GM21529 (cell line): ENCODE measurements around the gene RBP2.
A peak's percentile ranks its signal among the peaks of the same experiment; 100 is the strongest.

Experiments
- ATAC-seq: cut with Tn5 transposase; IDR thresholded peaks from one replicate; pipeline ENCODE4 v1.9.1; 2021; ENCODE audit not compliant: unreplicated experiment

Gene RBP2

DNA sequence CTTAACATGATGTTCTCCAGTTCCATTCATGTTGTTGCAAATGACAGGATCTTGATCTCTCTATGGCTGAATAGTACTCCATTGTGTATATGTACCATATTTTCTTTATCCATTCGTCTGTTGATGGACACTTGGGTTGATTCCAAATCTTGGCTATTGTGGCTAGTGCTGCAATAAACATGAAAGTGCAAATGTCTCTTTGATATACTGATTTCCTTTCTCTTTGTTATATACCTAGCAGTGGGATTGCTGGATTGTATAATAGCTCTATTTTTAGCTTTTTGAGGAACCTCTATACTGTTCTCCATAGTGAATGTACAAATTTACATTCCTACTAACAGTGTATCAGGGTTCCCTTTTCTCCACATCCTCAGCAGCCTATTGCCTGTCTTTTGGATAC is 5.9 kb upstream of the RBP2 start:
- no peak for ATAC-seq

GRCh38 chr3:139481116-139481515 is 4.8 kb upstream of the RBP2 start:
- no peak for ATAC-seq

DNA sequence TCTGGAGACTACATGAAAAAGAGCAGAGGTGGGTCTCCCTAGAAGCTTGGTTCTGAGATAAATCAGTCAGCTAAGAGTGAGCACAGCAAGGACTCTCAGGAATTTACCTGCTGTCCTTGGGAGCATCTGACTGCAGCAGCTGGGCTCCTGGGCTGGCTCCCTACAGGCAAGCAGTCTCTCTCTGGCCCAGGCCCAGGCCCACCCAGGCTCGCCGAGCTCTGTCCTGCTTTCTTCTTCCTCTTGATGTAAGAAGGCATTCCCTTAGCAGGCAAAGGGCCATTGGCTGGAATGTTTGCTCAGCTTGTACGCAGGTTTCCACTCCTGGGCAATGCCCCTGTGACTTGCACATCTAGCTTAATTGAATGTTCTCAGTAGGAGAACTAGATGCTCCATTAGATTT is 4.3 kb upstream of the RBP2 start:
- no peak for ATAC-seq

- no peak for ATAC-seq
These were observed 1.7 kb upstream of the RBP2 start for GRCh38 chr3:139477710-139478640.

DNA sequence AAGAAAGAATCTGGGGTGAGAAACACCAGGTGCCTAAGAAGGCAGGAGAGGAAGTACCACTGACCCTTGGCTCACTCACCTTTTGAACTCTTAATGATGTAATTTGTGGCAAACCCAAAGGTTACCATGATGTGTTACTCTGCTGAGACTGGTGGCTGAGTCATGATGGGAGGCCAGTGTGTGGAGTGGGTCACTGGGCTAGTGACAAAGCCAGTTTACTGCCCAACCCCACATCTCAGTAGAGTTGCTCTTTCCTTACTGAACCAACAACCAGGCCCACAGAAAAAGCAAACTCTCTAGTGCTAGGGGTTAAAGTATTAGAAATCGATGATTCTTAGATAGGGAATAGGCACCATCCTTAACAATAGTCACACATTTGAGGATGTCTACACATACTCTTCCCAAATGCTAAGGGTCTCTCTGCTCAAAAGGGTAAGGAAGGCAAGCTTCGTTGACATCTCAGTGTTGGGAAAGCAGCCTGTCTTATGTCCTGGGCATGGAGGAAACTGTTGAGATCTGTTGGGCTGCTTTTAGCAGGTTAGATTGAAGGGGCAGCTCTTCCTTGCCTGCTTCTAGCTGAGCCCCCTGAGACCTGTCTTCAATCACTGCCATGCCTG is 3.1 kb downstream of the RBP2 start:
- no peak for ATAC-seq

GRCh38 chr3:139472380-139473010 is 3.8 kb downstream of the RBP2 start:
- ATAC-seq, result no peak

DNA sequence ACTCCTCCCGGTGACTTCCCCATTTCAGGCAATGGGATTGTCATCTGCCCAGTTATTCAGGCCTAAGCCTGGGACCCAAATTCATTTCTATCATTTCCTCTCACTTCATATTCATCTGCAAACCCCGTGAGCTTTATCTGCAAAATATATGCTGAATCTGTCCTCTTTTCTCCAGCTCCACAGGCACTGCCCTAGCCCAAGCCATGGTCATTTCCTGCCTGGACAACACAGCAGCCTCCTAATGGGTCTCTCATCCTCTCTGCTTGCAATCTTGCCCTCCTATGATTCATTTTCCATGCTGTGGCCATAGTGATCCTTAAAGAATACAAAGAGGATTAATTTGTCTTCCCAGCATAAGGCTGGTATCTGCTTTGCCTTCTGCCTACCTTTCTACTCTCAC is 6.1 kb downstream of the RBP2 start:
- no peak for ATAC-seq

DNA sequence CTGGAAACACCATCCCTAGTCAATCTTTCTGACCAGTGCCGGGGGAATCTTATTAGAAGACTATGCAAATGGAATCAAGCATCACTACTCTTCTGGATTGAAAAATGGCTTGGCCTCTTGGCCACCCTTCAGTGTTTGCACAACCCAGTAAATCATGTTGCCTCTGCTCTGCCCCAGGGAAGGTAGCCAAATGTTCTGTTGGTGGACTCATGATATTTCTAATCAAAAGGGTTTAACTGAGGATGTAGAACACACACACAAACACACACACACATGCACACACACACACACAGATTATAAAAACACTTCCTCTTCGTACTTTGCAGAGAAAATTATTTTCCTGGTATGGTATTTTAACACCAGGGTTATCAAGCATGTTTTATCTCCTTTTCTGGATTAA is 7.9 kb downstream of the RBP2 start:
- ATAC-seq, result no peak

DNA sequence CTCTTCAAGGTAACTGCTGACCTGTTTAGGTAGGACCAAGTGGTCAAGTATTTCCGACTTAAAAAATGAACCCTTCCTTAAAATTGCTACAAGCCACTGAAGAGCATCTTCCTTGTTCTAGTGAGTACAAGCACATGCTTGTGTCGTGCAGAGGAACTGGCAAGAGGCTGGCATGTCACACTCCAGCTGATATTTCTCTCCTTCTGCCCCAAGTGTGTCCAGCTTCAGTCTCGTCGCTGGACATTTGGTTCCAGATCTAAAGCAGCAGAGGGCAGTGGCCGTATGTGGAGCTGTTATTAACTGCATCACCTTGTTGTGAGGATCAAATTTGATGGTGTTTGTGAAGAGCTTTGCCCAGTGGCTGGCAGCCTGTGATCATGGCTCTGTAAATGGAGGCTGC is 10.0 kb downstream of the RBP2 start:
- ATAC-seq, result no peak

GRCh38 chr3:139465636-139466035 is 10.7 kb downstream of the RBP2 start:
- ATAC-seq, result no peak

DNA sequence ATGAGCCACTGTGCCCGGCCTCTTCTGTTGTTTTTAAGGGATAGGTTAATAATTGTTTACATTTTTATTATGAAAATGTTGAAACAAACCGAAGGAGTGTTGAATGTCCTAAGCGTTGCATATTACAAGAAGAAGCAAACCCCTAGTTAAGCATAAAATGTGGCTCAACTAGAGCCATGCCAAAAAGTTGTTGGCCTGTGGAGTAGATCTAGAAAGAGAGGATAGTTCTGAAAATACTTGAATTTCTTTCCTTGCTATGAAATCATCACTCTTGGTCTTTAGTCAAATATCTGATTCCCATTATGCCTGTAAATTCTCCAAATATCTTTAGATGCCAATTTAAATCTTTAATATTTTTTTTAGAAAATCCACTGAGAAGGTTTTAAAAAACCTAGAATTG is 12.8 kb downstream of the RBP2 start:
- no peak for ATAC-seq

DNA sequence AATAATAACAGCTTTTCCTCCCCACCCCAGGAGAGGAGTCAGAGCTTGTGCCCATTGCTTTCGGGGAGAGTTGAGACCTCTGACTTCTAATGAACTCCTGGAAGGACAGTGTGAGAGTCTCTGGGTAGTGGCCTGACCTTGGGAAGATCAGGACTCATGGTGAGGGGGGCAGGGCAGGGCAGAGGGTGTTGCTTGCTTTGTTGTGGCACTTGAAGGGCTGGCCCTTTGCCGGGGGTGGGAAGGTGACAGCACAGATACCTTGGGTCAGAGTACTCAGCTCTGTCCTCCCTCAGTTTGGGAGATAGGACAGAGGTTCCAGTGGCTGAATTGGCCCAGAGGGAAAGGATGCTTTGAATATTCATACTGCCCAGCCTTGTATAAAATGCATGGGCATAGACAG is 15.8 kb downstream of the RBP2 start:
- ATAC-seq, result no peak

DNA sequence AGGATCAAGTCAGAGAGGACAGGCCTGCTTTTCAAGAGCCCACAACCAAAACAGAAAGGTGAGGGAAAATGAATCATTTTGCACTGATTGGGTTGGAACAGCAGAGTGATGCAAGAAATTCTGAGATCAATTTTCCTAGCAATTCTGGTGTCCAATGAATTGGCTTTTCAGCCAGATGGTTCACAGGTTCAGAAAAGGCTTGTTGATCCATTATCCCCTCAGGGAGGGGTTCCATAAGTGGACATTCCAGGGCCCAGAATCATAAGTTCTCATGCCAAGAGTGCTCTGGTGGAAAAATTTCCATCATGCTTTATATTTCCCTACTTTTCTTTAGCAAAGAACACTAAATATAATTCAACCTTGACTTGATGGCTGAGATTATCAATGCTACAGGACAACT is 16.2 kb downstream of the RBP2 start:
- ATAC-seq, result no peak

GRCh38 chr3:139458348-139458747 is 18.0 kb downstream of the RBP2 start:
- ATAC-seq, result no peak

DNA sequence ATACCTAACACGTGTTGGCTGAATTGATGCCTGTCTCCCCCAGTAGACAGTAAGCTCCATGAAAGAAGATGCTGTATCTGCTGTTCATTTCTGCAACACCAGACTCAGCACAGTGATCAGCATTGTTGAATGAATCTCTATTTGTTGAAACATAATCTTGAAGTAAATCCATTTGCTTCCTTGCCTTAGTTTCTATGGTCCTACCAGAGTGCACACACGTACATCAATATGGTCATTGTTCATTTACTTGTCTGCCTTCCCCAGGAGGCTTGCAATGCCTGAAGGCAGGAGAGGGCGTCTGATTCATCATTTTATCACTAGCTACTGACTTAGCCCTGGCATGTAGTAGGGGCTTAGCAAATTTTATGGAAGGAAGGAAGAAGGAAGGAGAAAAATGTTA is 19.2 kb downstream of the RBP2 start:
- ATAC-seq, result no peak

DNA sequence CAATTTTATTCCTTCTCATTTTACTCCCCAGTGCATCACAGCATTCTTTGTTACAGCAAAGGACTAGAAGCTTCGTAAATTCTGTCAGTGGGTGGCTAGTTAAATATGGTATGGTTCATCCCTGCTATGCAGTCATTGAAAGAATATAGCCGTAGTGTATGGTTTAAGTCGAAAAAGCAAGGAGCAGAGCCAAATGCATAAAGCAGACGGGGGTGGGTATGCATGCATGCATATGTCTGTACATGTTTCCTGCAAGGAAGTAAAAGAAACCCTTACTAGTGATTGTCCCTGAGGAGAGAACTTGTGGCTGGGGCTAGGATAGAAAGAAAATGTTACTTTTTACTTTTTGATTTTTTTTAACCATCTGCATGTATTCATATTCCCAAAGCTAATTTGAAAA is 19.9 kb downstream of the RBP2 start:
- ATAC-seq, result no peak

- peak; percentile 55 for ATAC-seq
These were observed 20.5 kb downstream of the RBP2 start for GRCh38 chr3:139455855-139456254.

DNA sequence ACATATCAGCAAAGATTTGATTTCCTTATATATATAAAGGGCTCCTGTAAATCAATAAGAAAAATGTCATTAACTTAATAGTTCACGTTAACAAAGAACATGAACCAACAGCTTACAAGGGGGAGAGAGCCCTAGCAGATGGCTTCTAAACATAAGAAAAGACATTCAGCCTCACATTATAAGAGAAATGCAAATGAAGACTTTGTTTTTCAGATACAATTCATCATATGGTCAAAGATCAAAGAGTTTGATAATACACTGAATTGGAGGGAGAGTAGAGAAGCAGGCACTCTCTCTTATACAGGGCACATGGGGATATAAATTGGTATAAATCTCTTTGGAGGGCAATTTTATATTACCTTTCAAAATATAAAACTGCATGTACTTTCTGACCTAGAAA is 21.1 kb downstream of the RBP2 start:
- no peak for ATAC-seq

DNA sequence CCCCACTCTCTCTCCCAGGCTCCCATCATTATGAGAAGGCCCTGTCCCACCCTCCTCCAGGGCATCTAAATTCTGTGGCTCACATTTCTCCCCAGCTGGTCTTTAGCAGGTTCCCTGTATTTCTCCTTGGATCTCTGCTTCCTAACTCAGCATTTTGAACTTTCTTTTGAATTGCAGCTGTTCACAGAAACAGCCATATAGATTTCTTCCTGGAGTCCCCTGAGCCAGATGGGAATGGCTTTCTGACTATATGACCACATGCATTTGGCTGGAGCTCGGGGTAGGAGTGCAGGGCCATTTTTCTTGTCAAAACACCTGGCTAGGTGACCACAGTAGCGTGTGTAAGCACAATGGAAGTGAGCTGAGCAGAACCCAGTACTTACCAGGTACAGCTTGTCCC is 22.0 kb downstream of the RBP2 start:
- ATAC-seq, result no peak

DNA sequence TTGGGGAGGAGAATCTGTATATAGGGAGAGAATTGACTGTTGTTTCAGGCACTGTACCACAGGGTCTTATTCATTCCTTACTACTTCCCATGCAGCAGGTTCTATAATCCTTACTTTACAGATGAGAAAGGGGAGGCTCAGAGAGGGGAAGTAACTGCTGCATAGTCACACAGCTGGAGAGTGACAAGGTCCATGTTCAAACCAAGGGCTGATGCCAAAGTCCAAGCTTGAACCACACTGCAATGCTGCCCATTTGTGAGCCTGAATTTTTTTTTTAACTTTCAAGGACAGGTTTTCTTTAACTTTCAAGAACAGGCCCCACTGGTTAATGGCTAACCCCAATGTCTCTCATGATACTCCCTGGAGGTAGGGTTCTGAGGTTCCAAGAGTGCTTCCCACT is 26.2 kb downstream of the RBP2 start:
- no peak for ATAC-seq

DNA sequence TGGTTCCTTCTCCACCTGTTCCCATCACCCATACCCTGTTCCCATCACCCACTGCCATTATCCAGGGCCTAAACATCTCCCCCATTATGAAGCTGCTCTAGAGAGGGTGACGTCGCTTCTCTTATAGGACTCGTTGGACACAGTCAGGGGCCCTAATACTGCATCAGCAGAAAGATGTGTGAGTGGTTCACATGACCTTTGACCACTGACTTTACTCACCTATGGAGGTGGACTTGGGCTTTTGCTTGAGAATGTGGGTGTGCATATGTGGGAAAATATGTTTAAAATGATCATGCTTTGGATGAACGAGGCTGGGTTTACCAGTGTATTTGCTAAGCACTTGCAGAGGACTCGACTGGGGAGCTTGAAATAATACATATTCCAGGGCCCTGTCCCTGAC is 26.8 kb downstream of the RBP2 start:
- ATAC-seq, result no peak

DNA sequence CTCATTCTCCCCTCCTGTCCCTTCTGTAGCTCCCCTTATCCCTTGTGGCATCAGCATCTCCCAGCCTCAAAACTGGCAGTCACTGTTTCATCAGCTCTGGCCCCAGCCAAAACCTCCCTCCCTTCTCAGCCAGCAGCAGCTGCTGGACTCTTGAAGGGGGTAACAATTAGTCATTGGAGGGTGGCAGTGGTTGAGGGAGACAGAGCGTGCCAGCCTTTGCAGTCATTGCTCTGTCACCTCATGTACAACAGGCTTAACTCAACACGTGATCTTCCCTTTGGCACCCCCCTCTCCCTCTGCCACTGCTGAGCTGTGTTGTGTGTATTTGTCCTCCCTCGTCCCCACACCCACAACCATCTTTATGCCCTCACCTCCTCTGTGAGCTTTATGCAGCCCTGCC is 28.2 kb downstream of the RBP2 start:
- ATAC-seq, result no peak
